ENCODE results near the gene RNF166. TPM values are rescaled to one million over a fixed set of nuclear protein-coding genes. Genes with fewer than 3 reads are reported as not detected.

RNF166 gene
- total and polyA plus RNA-seq, 7 donors: 10.1 to 22.9 (median 14.1) TPM

- H3K9me3 ChIP-seq: no peaks in the 10 kb centered on the region
- H3K36me3 ChIP-seq (ENCODE audit: insufficient read depth in 1 of 2, low read depth in 1 of 2): no peaks in the 10 kb centered on the region
- DNase-seq (no peak), ATAC-seq (no peak)
- no peak for TF ChIP-seq CTCF (IDR thresholded peaks at IDR 0.05)
- H3K4me3 ChIP-seq: no peak overlapping the region
- WGBS, 3 donors: 79 to 90% (median 82%) methylated on average over 7 to 13 of the region's 13 CpGs
- H3K27ac ChIP-seq: no peak overlapping the region
- no peaks in the 10 kb centered on the region for H3K4me1 ChIP-seq
- H3K27me3 ChIP-seq (ENCODE audit: insufficient read depth in 3 of 3, low read length in 2 of 3): peaks cover 0 to 5% (median 2%) of the 10 kb centered on the region in 3 donors
- intact Hi-C loops (cut with DNase I): no loop called here
Measured at GRCh38 chr16:88753191-88753590, 47.0 kb upstream of the RNF166 start.

GRCh38 chr16:88752386-88753002 lies 46.3 kb upstream of the RNF166 start:
- H3K4me1 ChIP-seq: no peaks in the 10 kb centered on the region
- peaks cover 0 to 5% (median 0%) of the 10 kb centered on the region in 3 donors for H3K27me3 ChIP-seq (ENCODE audit: insufficient read depth in 3 of 3, low read length in 2 of 3)
- no peak for DNase-seq
- H3K27ac ChIP-seq: no peak overlapping the region
- H3K4me3 ChIP-seq: no peak overlapping the region
- 88% methylated on average over 14 to 16 of the region's 16 CpGs for WGBS, 3 donors
- ATAC-seq: no peak
- H3K9me3 ChIP-seq: no peaks in the 10 kb centered on the region
- intact Hi-C loops (cut with DNase I): no loop called here
- no peak for TF ChIP-seq CTCF (IDR thresholded peaks at IDR 0.05)
- H3K36me3 ChIP-seq (ENCODE audit: insufficient read depth in 1 of 2, low read depth in 1 of 2): no peaks in the 10 kb centered on the region

GRCh38 chr16:88750854-88751253 lies 44.6 kb upstream of the RNF166 start:
- H3K27ac ChIP-seq: no peak overlapping the region
- no peak overlapping the region for H3K4me3 ChIP-seq
- H3K36me3 ChIP-seq (ENCODE audit: insufficient read depth in 1 of 2, low read depth in 1 of 2): no peaks in the 10 kb centered on the region
- DNase-seq (no peak), ATAC-seq (no peak)
- no peak for TF ChIP-seq CTCF (IDR thresholded peaks at IDR 0.05)
- peaks cover 0 to 6% (median 0%) of the 10 kb centered on the region in 3 donors for H3K27me3 ChIP-seq (ENCODE audit: insufficient read depth in 3 of 3, low read length in 2 of 3)
- WGBS, 3 donors: 66 to 70% (median 68%) methylated on average over 11 to 12 of the region's 12 CpGs
- no peaks in the 10 kb centered on the region for H3K9me3 ChIP-seq
- intact Hi-C loops (cut with DNase I): no loop called here
- no peaks in the 10 kb centered on the region for H3K4me1 ChIP-seq

- Histone ChIP-seq H3K9me3 (no peaks in the 10 kb centered on the region), H3K4me1 (no peaks in the 10 kb centered on the region), H3K36me3 (ENCODE audit: insufficient read depth in 1 of 2, low read depth in 1 of 2) (no peaks in the 10 kb centered on the region), H3K27ac (no peak overlapping the region), H3K4me3 (no peak overlapping the region), H3K27me3 (ENCODE audit: insufficient read depth in 3 of 3, low read length in 2 of 3) (peaks cover 0 to 4% (median 0%) of the 10 kb centered on the region in 3 donors)
- WGBS, 3 donors: 95 to 96% (median 96%) methylated on average over 26 of the region's 26 CpGs
- TF ChIP-seq CTCF (IDR thresholded peaks at IDR 0.05): no peak
- DNase-seq (no peak), ATAC-seq (no peak)
- intact Hi-C loops (cut with DNase I): loop anchor here in 1 of 2 donors (5.0 kb wide), 1 partner anchor 53 kb away; the partner anchor contains the start of gene CDT1
Measured at GRCh38 chr16:88749358-88749757, 43.1 kb upstream of the RNF166 start.

- TF ChIP-seq CTCF (IDR thresholded peaks at IDR 0.05): no peak
- Histone ChIP-seq H3K36me3 (ENCODE audit: insufficient read depth in 1 of 2, low read depth in 1 of 2) (no peaks in the 10 kb centered on the region), H3K9me3 (no peaks in the 10 kb centered on the region), H3K4me1 (no peaks in the 10 kb centered on the region), H3K4me3 (no peak overlapping the region), H3K27me3 (ENCODE audit: insufficient read depth in 3 of 3, low read length in 2 of 3) (peaks cover 0 to 9% (median 0%) of the 10 kb centered on the region in 3 donors), H3K27ac (no peak overlapping the region)
- DNase-seq (no peak), ATAC-seq (no peak)
- 58 to 73% (median 70%) methylated on average over 10 to 12 of the region's 12 CpGs for WGBS, 3 donors
- intact Hi-C loops (cut with DNase I): loop anchor here in 1 of 2 donors (5.0 kb wide), 1 partner anchor 54 kb away; the partner anchor contains the start of gene CDT1
Measured at GRCh38 chr16:88748364-88748763, 42.2 kb upstream of the RNF166 start.

Measured in psoas muscle (tissue), 8 donors.